Uterus (tissue), 2 donors: Measurements from ENCODE around the gene GSX2.
A peak's percentile ranks its signal among the peaks of the same experiment; 100 is the strongest.

ENCODE experiments used
- CTCF ChIP-seq, 4 experiments: fragments of 200-600 bp in 2 of 4; fragments of 450-650 bp in 2 of 4; sonication (generic) in 2 of 4; IDR thresholded peaks; one replicate each; pipeline ENCODE4 v1.5.1; 2016 to 2019; ENCODE audit warnings: antibody characterized with exemption in 4 of 4, mild to moderate bottlenecking in 2 of 4, moderate library complexity in 1 of 4
- POLR2A ChIP-seq, 2 donors: fragments of 450-650 bp; IDR thresholded peaks; one replicate each; pipeline ENCODE4 v1.6.1; 2016; ENCODE audit warnings: antibody characterized with exemption in 2 of 2, mild to moderate bottlenecking in 1 of 2, moderate library complexity in 1 of 2

DNA sequence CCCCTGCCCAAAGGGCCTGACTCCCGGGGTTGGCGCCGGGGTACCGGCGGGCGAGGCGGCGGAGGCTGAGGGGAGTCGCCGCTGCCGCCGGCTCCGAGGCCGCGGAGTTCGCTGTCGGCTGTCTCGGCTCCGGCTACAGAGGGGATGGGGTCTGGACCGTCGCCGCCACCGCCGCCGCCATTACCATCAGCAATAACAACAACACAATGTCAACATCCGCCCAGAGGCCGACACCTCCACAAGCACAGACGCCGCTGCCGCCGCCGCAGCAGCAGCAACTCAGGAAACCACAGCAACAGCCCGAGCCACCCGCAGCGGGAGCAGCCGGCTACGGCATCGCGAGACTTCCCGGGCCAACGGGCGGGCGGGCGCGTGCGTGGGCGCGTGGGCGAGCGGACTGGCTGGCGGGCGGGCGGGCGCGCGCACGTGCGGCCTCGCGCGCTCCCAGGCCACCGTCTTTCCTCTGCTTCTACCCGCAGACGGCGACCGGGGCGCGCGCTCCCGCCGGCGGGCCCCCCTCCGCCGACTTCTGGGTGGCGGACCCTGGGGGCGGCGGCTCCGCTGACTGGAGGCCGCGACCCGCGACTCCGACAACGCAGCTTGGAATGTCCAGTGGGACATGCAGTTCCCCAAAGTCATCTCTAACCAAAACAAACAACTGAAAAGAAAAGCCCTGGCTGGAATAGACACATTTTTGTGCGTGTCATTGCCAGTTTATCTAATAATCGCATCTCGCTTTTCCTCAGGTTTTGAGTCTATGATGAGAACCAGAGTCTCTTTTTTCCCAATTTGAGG is 35.4 kb upstream of the GSX2 start, which contains the start of gene CHIC2:
- TF ChIP-seq CTCF (IDR thresholded peaks at IDR 0.05) (peak in 2 of 4 experiments; percentile 6 to 7), POLR2A (IDR thresholded peaks at IDR 0.05) (peak; percentile 95 to 98)
